GM23248 (cell line): Measurements from ENCODE around the gene ESRRB.

Experiments used
- EZH2 ChIP-seq: fragments of 200-600 bp; sonication (generic); IDR thresholded peaks from 2 replicates; pipeline ENCODE4 v1.6.1; 2018; ENCODE audit warnings: antibody characterized with exemption, mild to moderate bottlenecking; ENCODE audit not compliant: insufficient read depth, poor library complexity, severe bottlenecking
- EZH2phosphoT487 ChIP-seq: fragments of 200-600 bp; sonication (generic); IDR thresholded peaks from 2 replicates; pipeline ENCODE4 v1.6.1; 2018; ENCODE audit warnings: antibody characterized with exemption, moderate library complexity, mild to moderate bottlenecking, low read depth; ENCODE audit not compliant: insufficient read depth

DNA sequence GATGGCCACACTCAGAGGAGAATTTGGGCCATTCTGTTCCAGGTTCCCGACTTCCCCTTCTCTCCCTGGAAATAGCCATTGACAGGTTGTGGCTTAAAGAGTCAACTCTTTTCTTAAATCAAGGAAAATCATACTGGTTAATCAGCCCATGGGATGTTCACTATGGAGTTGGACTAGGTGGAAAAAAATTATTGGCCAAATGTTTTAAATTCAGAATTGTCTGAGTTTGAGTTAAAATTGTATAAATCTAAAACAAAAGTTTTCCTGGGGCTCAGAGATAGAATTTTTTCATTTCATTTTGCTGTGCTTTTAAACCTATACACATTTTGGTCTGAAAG, 6.5 kb downstream of the ESRRB start:
- TF ChIP-seq EZH2phosphoT487 (no peak), EZH2 (no peak)
